IMR-90 (cell line): ENCODE data around the gene RFX1. TPM values are rescaled to one million over a fixed set of nuclear protein-coding genes. Genes with fewer than 3 reads are reported as not detected.
A peak's percentile ranks its signal among the peaks of the same experiment; 100 is the strongest.

Experiments
- ATAC-seq: fragments of 200-7000 bp; cut with Tn5 transposase; 2 replicates; pipeline ENCODE4 v1.9.1; 2020; ENCODE audit warnings: low read depth, mild to moderate bottlenecking, moderate library complexity
- BruUV-seq: library from RNA; stranded (reverse); fragments of 400-500 nt; replicated peaks from 2 replicates; lab custom pipeline; 2021; lab: Mats Ljungman, UMichigan
- CTCF ChIA-PET: fragments of 300-600 bp; formaldehyde crosslinking; extraction: SDS; loops from one replicate; lab custom pipeline; 2021; ENCODE audit warnings: antibody characterized with exemption; lab: Yijun Ruan, JAX
- POLR2A ChIA-PET: fragments of 300-600 bp; sonication (Branson Sonifier 250); formaldehyde crosslinking; loops from one replicate; lab custom pipeline; 2022; ENCODE audit warnings: antibody characterized with exemption; ENCODE audit not compliant: unreplicated experiment; lab: Charles Lee
- DNase-seq: peaks from one replicate; pipeline ENCODE4 v3.0.0; 2013
- H2AFZ ChIP-seq: replicated peaks from 2 replicates; pipeline ENCODE3; 2013; ENCODE audit warnings: low read length, mild to moderate bottlenecking; ENCODE audit not compliant: poor library complexity
- H2AK5ac ChIP-seq: 2 replicates; pipeline ENCODE4 v1.6.1; 2013; ENCODE audit warnings: low read depth, low read length, inconsistent platforms
- H2AK9ac ChIP-seq: replicated peaks from 2 replicates; pipeline ENCODE3; 2013; ENCODE audit warnings: mild to moderate bottlenecking, low read depth, low read length, moderate library complexity; ENCODE audit not compliant: poor library complexity
- H2BK120ac ChIP-seq: 2 replicates; pipeline ENCODE4 v1.6.1; 2013; ENCODE audit warnings: low read depth, low read length, inconsistent platforms
- H2BK15ac ChIP-seq: 3 replicates; pipeline ENCODE4 v1.6.1; 2013; ENCODE audit warnings: low read depth, low read length, inconsistent platforms
- H2BK20ac ChIP-seq: 2 replicates; pipeline ENCODE4 v1.6.1; 2013; ENCODE audit warnings: low read depth, mild to moderate bottlenecking, inconsistent platforms, low read length, moderate library complexity
- H2BK5ac ChIP-seq: 2 replicates; pipeline ENCODE4 v1.6.1; 2013; ENCODE audit warnings: mild to moderate bottlenecking, low read depth, low read length, inconsistent platforms; ENCODE audit not compliant: poor library complexity, severe bottlenecking
- H3K14ac ChIP-seq: replicated peaks from 2 replicates; pipeline ENCODE4 v1.6.1; 2013; ENCODE audit warnings: low read depth, low read length, inconsistent platforms
- H3K18ac ChIP-seq: 2 replicates; pipeline ENCODE4 v1.6.1; 2013; ENCODE audit warnings: low read depth, low read length, control low read depth
- H3K23ac ChIP-seq: 2 replicates; pipeline ENCODE4 v1.6.1; 2013; ENCODE audit warnings: low read depth, low read length, inconsistent platforms
- H3K27ac ChIP-seq: 2 replicates; pipeline ENCODE4 v1.5.1; 2013; ENCODE audit warnings: mild to moderate bottlenecking, control low read depth, low read length; ENCODE audit not compliant: insufficient read depth
- H3K27me3 ChIP-seq: 2 replicates; pipeline ENCODE4 v1.6.1; 2013; ENCODE audit warnings: low read length; ENCODE audit not compliant: control insufficient read depth, insufficient read depth
- H3K36me3 ChIP-seq: 2 replicates; pipeline ENCODE4 v1.6.1; 2013; ENCODE audit warnings: low read length, mixed read lengths; ENCODE audit not compliant: control insufficient read depth, insufficient read depth
- H3K4ac ChIP-seq: 2 replicates; pipeline ENCODE4 v1.6.1; 2013; ENCODE audit warnings: low read depth, low read length, inconsistent platforms
- H3K4me1 ChIP-seq: 2 replicates; pipeline ENCODE4 v1.6.1; 2013; ENCODE audit warnings: low read length, mixed read lengths; ENCODE audit not compliant: control insufficient read depth, insufficient read depth
- H3K4me2 ChIP-seq: 2 replicates; pipeline ENCODE4 v1.6.1; 2013; ENCODE audit warnings: low read depth, mild to moderate bottlenecking, control low read depth, low read length, moderate library complexity
- H3K4me3 ChIP-seq: 2 replicates; pipeline ENCODE4 v1.5.1; 2013; ENCODE audit warnings: low read depth, mild to moderate bottlenecking, control low read depth, low read length, moderate library complexity; ENCODE audit not compliant: insufficient read depth
- H3K56ac ChIP-seq: 2 replicates; pipeline ENCODE4 v1.6.1; 2013; ENCODE audit warnings: low read length, inconsistent platforms; ENCODE audit not compliant: insufficient read depth; ENCODE audit errors: extremely low read depth
- H3K79me1 ChIP-seq, 2 experiments: 2 replicates each; pipeline ENCODE4 v1.6.1; 2013; ENCODE audit warnings: low read length in 2 of 2, inconsistent platforms in 1 of 2, low read depth in 1 of 2
- H3K9ac ChIP-seq: 2 replicates; pipeline ENCODE4 v1.6.1; 2013; ENCODE audit warnings: low read depth, low read length, control low read depth
- H3K9me1 ChIP-seq: 2 replicates; pipeline ENCODE4 v1.6.1; 2013; ENCODE audit warnings: low read length, inconsistent platforms; ENCODE audit not compliant: insufficient read depth
- H3K9me3 ChIP-seq: 2 replicates; pipeline ENCODE4 v1.6.1; 2013; ENCODE audit warnings: low read length; ENCODE audit not compliant: control insufficient read depth, insufficient read depth
- H4K20me1 ChIP-seq: 2 replicates; pipeline ENCODE4 v1.6.1; 2013; ENCODE audit warnings: low read length, inconsistent platforms; ENCODE audit not compliant: insufficient read depth
- H4K5ac ChIP-seq: 2 replicates; pipeline ENCODE4 v1.6.1; 2013; ENCODE audit warnings: mild to moderate bottlenecking, low read depth, low read length, control low read depth
- H4K8ac ChIP-seq, 2 experiments: 2 replicates each; pipeline ENCODE4 v1.6.1; 2013; ENCODE audit warnings: low read depth in 2 of 2, low read length in 2 of 2, control low read depth in 1 of 2, inconsistent platforms in 1 of 2
- H4K91ac ChIP-seq: 2 replicates; pipeline ENCODE4 v1.6.1; 2013; ENCODE audit warnings: low read depth, low read length, inconsistent platforms; ENCODE audit not compliant: insufficient read depth
- CEBPB ChIP-seq: IDR thresholded peaks from 2 replicates; pipeline ENCODE4 v1.6.1; 2012; ENCODE audit warnings: low read depth, low read length, improper control_type of control experiment
- FOS ChIP-seq: fragments of 150-350 bp; IDR thresholded peaks from 2 replicates; pipeline ENCODE4 v1.6.1; 2016; ENCODE audit warnings: low read depth, low read length
- MAZ ChIP-seq: IDR thresholded peaks from 2 replicates; pipeline ENCODE4 v1.6.1; 2012; ENCODE audit warnings: low read depth, mild to moderate bottlenecking, low read length, improper control_type of control experiment, moderate library complexity, borderline replicate concordance
- MXI1 ChIP-seq: IDR thresholded peaks from 2 replicates; pipeline ENCODE4 v1.6.1; 2012; ENCODE audit warnings: low read depth, mild to moderate bottlenecking, low read length, moderate library complexity, borderline replicate concordance
- POLR2A ChIP-seq: IDR thresholded peaks from 2 replicates; pipeline ENCODE4 v1.6.1; 2012; ENCODE audit warnings: mild to moderate bottlenecking, low read depth, low read length
- RCOR1 ChIP-seq: IDR thresholded peaks from 2 replicates; pipeline ENCODE4 v1.6.1; 2012; ENCODE audit warnings: mild to moderate bottlenecking, low read length, improper control_type of control experiment; ENCODE audit not compliant: insufficient replicate concordance
- WGBS, 2 experiments: methylation state at CpG; one replicate each; pipeline versions ENCODE4 v1.1.5 to v1.1.7; 2013; ENCODE audit warnings: missing lambda C conversion rate in 2 of 2; ENCODE audit not compliant: insufficient read length in 1 of 2; ENCODE audit errors: extremely low coverage in 2 of 2; 5-methylcytosine and 5-hydroxymethylcytosine counted together
- dilution Hi-C: fragments of 300-500 bp; cut with HindIII; formaldehyde crosslinking; loops from one replicate; pipeline ENCODE4 v1.14.3; 2018; ENCODE audit warnings: low sequenced_read_pairs; ENCODE audit not compliant: unreplicated experiment
- in situ Hi-C: fragments of 300-500 bp; cut with MboI; formaldehyde crosslinking; loops from 3 replicates; pipeline ENCODE4 v1.14.3; 2019; ENCODE audit warnings: low sequenced_read_pairs, inconsistent platforms, mixed read lengths
- intact Hi-C: fragments of 100-400 bp; cut with micrococcal nuclease; formaldehyde crosslinking; loops from 2 replicates; pipeline ENCODE4 v1.10.0; 2022
- polyA plus RNA-seq, 3 experiments: library from polyadenylated mRNA; depleted of rRNA; stranded (reverse); fragments of >200 nt; gene quantifications; 2 replicates each; pipeline ENCODE4 v1.2.3, GENCODE V29; 2012; ENCODE audit warnings: low replicate concordance in 1 of 3
- total RNA-seq: library from RNA; depleted of rRNA; stranded (reverse); fragments of >200 nt; gene quantifications from 2 replicates; pipeline ENCODE4 v1.2.3, GENCODE V29; 2012
- TF ChIP-seq, protein P1 (sequence below): fragments of 150-350 bp; IDR thresholded peaks from 2 replicates; pipeline ENCODE4 v1.6.1; 2016; ENCODE audit warnings: low read depth, mild to moderate bottlenecking, low read length, moderate library complexity, borderline replicate concordance

The RFX1 gene
- total and polyA plus RNA-seq, 2 of the 4 experiments (the other 2 are of a cell fraction), result 0.36 to 3.1 TPM

DNA sequence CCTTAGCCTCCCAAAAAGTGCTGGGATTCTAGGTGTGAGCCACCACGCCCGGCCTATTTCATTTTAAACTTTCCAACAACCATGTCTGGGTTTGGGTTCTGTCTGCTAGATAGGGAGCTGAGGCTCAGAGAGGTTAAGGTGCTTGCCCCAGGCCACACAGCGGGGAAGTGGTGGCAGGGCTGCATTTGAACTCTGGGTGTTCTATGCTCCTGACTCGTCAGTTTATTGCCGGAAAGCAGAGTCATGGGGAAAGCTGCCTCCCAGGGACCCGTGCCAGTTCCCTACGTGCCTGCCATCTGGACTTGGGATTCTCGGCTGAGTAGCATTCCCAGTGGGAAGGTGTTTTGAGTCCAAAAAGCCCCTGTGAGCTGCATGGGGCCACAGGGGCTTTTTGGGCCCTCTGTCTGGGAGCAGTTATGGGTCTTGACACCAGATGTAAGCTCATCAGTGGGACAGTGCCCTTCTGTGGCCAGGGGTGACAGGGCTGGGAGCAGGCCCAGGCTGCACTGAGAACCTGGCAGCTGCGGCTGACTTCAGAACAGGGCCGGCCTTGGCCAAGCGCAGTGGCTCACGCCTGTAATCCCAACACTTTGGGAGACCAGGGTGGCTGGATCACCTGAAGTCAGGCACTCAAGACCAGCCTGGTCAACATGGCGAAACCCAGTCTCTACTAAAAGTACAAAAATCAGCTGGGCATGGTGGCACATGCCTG, 10.9 kb downstream of the RFX1 start (continued):
- TF ChIP-seq RCOR1, result no peak

DNA sequence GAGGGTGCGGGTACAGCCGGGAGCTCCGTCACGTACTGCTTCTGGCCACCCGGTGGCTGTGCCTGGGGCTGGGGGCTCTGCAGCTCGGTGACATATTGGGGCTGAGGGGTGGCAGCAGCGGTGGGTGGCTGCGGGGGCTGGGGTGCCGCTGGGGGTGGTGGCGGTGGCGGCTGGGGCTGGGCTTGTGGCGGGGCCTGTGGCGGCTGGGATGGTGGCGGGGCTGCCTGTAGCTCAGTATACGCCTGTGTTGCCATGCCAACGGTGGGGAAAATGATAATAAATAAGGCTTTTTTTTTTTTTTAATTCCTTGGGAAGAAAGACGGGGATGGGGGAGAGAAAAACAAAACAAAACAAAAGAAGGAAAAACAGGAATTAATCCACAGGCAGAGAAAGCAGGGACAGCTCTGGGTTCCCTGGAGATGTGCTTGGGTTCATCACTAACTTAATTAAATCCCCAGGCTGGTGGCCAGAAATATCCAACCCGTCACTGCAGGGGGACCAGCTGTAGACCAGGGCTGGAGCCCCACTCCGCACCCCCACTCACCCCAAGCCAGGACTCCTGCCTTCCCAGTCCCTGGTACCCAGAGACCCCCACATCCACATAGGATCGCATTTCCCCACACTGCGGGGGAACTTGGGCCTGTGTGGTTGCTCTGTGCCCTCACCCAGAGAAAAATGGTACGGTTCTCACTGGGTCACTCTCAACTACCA, 12.4 kb downstream of the RFX1 start:
- Histone ChIP-seq H3K4me2 (no peak overlapping the region), H3K9me3 (peaks cover 4% of the 10 kb centered on the region), H2BK15ac (no peak overlapping the region), H3K56ac (no peak overlapping the region), H4K91ac (no peak overlapping the region), H4K8ac (no peak overlapping the region), H3K36me3 (peaks cover 19% of the 10 kb centered on the region), H3K4me1 (no peaks in the 10 kb centered on the region), H3K27ac (no peak overlapping the region), H2BK5ac (no peak overlapping the region), H4K20me1 (peaks cover 5% of the 10 kb centered on the region; the same call in 1 of the 2 replicates), H2AFZ (no peak overlapping the region), H3K9ac (no peak overlapping the region), H2BK20ac (no peak overlapping the region), H2BK120ac (no peak overlapping the region), H4K5ac (no peak overlapping the region), H3K79me1 (peaks cover 16 to 34% of the 10 kb centered on the region in 2 experiments), H3K4me3 (no peak overlapping the region), H3K27me3 (no peaks in the 10 kb centered on the region), H2AK9ac (peak overlapping the region; percentile 39), H3K18ac (no peak overlapping the region), H3K9me1 (peaks cover 7% of the 10 kb centered on the region), H3K4ac (no peak overlapping the region), H3K14ac (no peak overlapping the region), H3K23ac (no peak overlapping the region), H2AK5ac (no peak overlapping the region)
- in situ Hi-C loops (no loop called here), dilution Hi-C loops (no loop called here), intact Hi-C loops (no loop called here)
- POLR2A ChIA-PET, result no interaction called here
- no peak for DNase-seq
- CTCF ChIA-PET, result no interaction called here
- no peak for ATAC-seq
- TF ChIP-seq POLR2A (no peak), MAZ (no peak), FOS (no peak), CEBPB (no peak), MXI1 (no peak)
- TF ChIP-seq, protein P1, sequence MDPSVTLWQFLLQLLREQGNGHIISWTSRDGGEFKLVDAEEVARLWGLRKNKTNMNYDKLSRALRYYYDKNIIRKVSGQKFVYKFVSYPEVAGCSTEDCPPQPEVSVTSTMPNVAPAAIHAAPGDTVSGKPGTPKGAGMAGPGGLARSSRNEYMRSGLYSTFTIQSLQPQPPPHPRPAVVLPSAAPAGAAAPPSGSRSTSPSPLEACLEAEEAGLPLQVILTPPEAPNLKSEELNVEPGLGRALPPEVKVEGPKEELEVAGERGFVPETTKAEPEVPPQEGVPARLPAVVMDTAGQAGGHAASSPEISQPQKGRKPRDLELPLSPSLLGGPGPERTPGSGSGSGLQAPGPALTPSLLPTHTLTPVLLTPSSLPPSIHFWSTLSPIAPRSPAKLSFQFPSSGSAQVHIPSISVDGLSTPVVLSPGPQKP, result no peak
- BruUV-seq, result no TSS peak
- 86% methylated on average over 4 of the region's 22 CpGs; no CpG with 5 or more reads in 1 of the 2 experiments for whole genome bisulfite sequencing, 2 experiments
